ENCODE results near the gene CLK4.

The CLK4 gene

DNA sequence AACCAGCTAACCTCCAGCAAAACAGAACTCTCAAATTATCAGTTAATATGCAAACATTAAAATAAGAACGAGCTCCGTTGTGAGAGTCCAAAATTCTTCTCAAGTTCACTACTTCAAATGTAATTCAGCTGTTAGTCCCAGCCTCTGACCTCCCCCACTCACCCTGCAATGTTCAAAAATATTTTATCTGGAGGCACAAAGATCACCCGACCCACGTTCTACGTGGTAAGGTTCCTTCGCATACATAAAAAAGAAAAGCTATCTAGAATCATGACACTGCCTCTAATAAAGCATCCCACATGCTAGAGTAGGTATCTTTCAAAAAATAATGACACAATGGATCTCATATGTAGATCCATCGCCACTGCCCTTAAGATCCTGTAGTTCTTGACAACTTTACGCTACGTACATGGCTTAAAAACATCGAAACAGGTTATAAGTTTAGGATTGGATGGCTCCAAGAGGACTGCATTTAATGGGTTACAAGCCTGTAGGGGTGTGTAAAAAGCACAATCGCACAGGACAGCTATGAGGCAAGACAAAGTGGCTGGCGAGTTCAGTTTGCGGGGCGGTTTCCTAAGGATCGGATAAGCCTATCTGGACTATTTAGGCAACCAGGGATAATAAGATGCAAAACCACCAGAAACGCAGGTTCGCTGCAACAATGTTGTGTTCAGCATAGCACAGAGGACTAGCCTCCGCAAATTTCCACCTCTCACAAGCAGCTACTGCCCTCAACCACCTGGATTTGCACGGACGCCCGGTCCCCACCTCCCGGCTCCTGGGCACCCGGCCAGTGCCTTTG lies 969 bp downstream of the CLK4 start:
- peaks cover 26 to 31% (median 27%) of the 10 kb centered on the region in 11 experiments for H3K36me3 ChIP-seq
- peak overlapping the region; percentile 81 to 96 (median 91) for H3K4me2 ChIP-seq
- H4K20me1 ChIP-seq: peaks cover 18 to 49% (median 31%) of the 10 kb centered on the region in 11 experiments; a peak in 18 of 22 replicates
- H3K27ac ChIP-seq: peak overlapping the region; percentile 95 to 99 (median 98)
- H3K4me1 ChIP-seq: peaks cover 15 to 22% (median 19%) of the 10 kb centered on the region in 10 experiments
- no peak for TF ChIP-seq Cebpa-rat (IDR thresholded peaks at IDR 0.05)
- peak overlapping the region; percentile 88 to 99 (median 92) for H3K4me3 ChIP-seq
- peak overlapping the region; percentile 93 to 100 (median 98) for H3K9ac ChIP-seq
- no peaks in the 10 kb centered on the region for H3K27me3 ChIP-seq
- peaks cover 0 to 3% (median 0%) of the 10 kb centered on the region in 11 experiments; a peak in 2 of 22 replicates for H3K9me3 ChIP-seq (replicated peaks in 1 of 11)

- Histone ChIP-seq H3K9ac (peak overlapping the region; percentile 93 to 100 (median 98)), H3K4me3 (peak overlapping the region; percentile 88 to 99 (median 92)), H3K27me3 (no peaks in the 10 kb centered on the region), H3K4me2 (peak overlapping the region; percentile 81 to 96 (median 91)), H3K36me3 (peaks cover 36 to 40% (median 37%) of the 10 kb centered on the region in 11 experiments), H3K4me1 (peaks cover 17 to 30% (median 23%) of the 10 kb centered on the region in 10 experiments), H3K9me3 (replicated peaks in 1 of 11) (no peaks in the 10 kb centered on the region; a peak in 1 of 22 replicates), H4K20me1 (peaks cover 18 to 59% (median 31%) of the 10 kb centered on the region in 11 experiments; a peak in 18 of 22 replicates), H3K27ac (peak overlapping the region; percentile 95 to 99 (median 98); a peak in 20 of 22 replicates)
- TF ChIP-seq Cebpa-rat (IDR thresholded peaks at IDR 0.05): no peak
Observed at GRCh38 chr5:178624631-178625546, 2.0 kb downstream of the CLK4 start.

DNA sequence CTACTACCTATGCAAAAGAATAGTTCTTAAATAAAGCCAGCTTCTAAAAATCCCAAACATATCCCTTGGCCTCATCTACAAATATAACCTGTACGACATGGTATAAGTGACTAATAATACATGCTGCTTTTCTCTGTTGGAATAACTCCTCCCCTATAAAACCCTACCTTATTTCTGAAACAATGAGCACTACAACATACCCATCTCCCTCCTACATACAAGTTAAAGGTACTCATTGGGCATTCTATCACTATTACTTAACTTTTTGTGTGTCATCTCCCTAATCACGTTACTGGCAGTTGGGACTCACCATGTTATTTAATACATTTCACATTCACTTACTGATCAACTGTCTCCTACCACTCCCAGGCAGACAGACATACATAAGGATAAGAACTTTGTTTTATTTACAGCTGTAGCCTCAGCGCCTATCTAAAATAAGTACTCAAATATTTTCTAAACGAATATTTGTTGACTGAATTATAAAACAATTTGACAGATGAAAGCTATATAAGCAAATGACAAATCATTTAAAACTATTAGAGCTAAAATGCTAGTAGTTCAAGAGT lies 4.1 kb downstream of the CLK4 start:
- Histone ChIP-seq H3K36me3 (peaks cover 57 to 62% (median 58%) of the 10 kb centered on the region in 11 experiments), H3K27me3 (no peaks in the 10 kb centered on the region), H4K20me1 (peaks cover 18 to 75% (median 31%) of the 10 kb centered on the region in 11 experiments; a peak in 18 of 22 replicates), H3K4me2 (no peak overlapping the region), H3K4me1 (peaks cover 17 to 35% (median 28%) of the 10 kb centered on the region in 10 experiments), H3K27ac (no peak overlapping the region), H3K4me3 (no peak overlapping the region), H3K9ac (no peak overlapping the region), H3K9me3 (replicated peaks in 1 of 11) (no peaks in the 10 kb centered on the region; a peak in 1 of 22 replicates)
- TF ChIP-seq Cebpa-rat (IDR thresholded peaks at IDR 0.05): no peak

GRCh38 chr5:178619390-178619789 lies 7.5 kb downstream of the CLK4 start:
- H3K36me3 ChIP-seq: peaks cover 88 to 95% (median 92%) of the 10 kb centered on the region in 11 experiments
- no peaks in the 10 kb centered on the region for H3K27me3 ChIP-seq
- H3K9me3 ChIP-seq (replicated peaks in 1 of 11): no peaks in the 10 kb centered on the region
- no peak overlapping the region for H3K27ac ChIP-seq
- no peak for TF ChIP-seq Cebpa-rat (IDR thresholded peaks at IDR 0.05)
- no peak overlapping the region for H3K9ac ChIP-seq
- no peak overlapping the region for H3K4me3 ChIP-seq
- peak overlapping the region in 7 of 11 experiments; percentile 3 to 43 (median 27); a peak in 7 of 22 replicates for H3K4me2 ChIP-seq
- H3K4me1 ChIP-seq: peaks cover 9 to 32% (median 23%) of the 10 kb centered on the region in 10 experiments
- H4K20me1 ChIP-seq: peaks cover 6 to 76% (median 19%) of the 10 kb centered on the region in 11 experiments; a peak in 18 of 22 replicates

GRCh38 chr5:178612299-178612698 lies 14.6 kb downstream of the CLK4 start:
- Histone ChIP-seq H3K9me3 (replicated peaks in 1 of 11) (no peaks in the 10 kb centered on the region; a peak in 2 of 22 replicates), H3K27me3 (no peaks in the 10 kb centered on the region), H4K20me1 (peaks cover 0 to 56% (median 7%) of the 10 kb centered on the region in 11 experiments; a peak in 9 of 22 replicates), H3K27ac (no peak overlapping the region), H3K4me1 (peaks cover 0 to 10% (median 3%) of the 10 kb centered on the region in 10 experiments; a peak in 8 of 20 replicates), H3K9ac (no peak overlapping the region), H3K4me3 (no peak overlapping the region), H3K4me2 (no peak overlapping the region), H3K36me3 (peaks cover 97 to 100% (median 99%) of the 10 kb centered on the region in 11 experiments)
- TF ChIP-seq Cebpa-rat (IDR thresholded peaks at IDR 0.05): no peak

DNA sequence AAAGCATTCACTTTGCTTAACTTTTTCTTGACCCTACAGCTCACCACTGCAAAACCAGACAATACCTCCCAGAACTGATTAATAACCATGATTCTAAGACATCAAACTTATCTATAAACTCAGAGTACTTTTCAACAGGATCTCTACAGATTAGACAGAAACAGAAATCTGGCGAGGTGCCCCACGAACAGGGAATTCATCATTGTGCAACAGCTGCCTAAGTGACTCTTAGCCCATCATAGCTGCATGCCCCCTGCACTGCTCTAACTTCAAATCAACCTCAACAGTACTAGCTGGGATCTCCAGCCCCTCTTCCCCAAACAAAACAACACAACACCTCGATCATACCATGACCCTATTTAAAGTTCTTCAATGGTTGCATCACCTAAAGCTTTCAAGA lies 20.6 kb downstream of the CLK4 start:
- TF ChIP-seq Cebpa-rat (IDR thresholded peaks at IDR 0.05): no peak

GRCh38 chr5:178605788-178606187 lies 21.1 kb downstream of the CLK4 start:
- Histone ChIP-seq H3K27me3 (no peaks in the 10 kb centered on the region), H3K9ac (no peak overlapping the region), H3K4me2 (no peak overlapping the region), H3K9me3 (replicated peaks in 1 of 11) (peaks cover 0 to 4% (median 0%) of the 10 kb centered on the region in 11 experiments; a peak in 4 of 22 replicates), H3K4me1 (no peaks in the 10 kb centered on the region), H3K36me3 (peaks cover 97 to 100% (median 100%) of the 10 kb centered on the region in 11 experiments), H3K27ac (no peak overlapping the region), H3K4me3 (no peak overlapping the region), H4K20me1 (peaks cover 0 to 40% (median 0%) of the 10 kb centered on the region in 11 experiments; a peak in 6 of 22 replicates)
- TF ChIP-seq Cebpa-rat (IDR thresholded peaks at IDR 0.05): no peak

More for the DNA sequence above, 20.6 kb downstream of the CLK4 start:
- no peak overlapping the region for H3K4me2 ChIP-seq
- peaks cover 97 to 100% (median 100%) of the 10 kb centered on the region in 11 experiments for H3K36me3 ChIP-seq
- H3K27me3 ChIP-seq: no peaks in the 10 kb centered on the region
- no peaks in the 10 kb centered on the region for H3K4me1 ChIP-seq
- peaks cover 0 to 4% (median 0%) of the 10 kb centered on the region in 11 experiments; a peak in 2 of 22 replicates for H3K9me3 ChIP-seq (replicated peaks in 1 of 11)
- no peak overlapping the region for H3K4me3 ChIP-seq
- no peak overlapping the region for H3K27ac ChIP-seq
- H3K9ac ChIP-seq: no peak overlapping the region
- H4K20me1 ChIP-seq: peaks cover 0 to 45% (median 0%) of the 10 kb centered on the region in 11 experiments; a peak in 6 of 22 replicates

GRCh38 chr5:178602752-178603151 lies 24.1 kb downstream of the CLK4 start:
- Histone ChIP-seq H3K27ac (no peak overlapping the region), H3K36me3 (peaks cover 90 to 97% (median 96%) of the 10 kb centered on the region in 11 experiments), H3K4me1 (no peaks in the 10 kb centered on the region), H4K20me1 (peaks cover 0 to 20% (median 0%) of the 10 kb centered on the region in 11 experiments; a peak in 4 of 22 replicates), H3K9me3 (replicated peaks in 1 of 11) (peaks cover 8 to 26% (median 14%) of the 10 kb centered on the region in 11 experiments), H3K9ac (no peak overlapping the region), H3K4me3 (no peak overlapping the region), H3K27me3 (no peaks in the 10 kb centered on the region), H3K4me2 (no peak overlapping the region)
- no peak for TF ChIP-seq Cebpa-rat (IDR thresholded peaks at IDR 0.05)

Data from BLaER1 treated with 17β-estradiol and CSF1 and Interleukin-3, amounts not matched to agents 10 nM and 100 nM (cell line).